Activated effector memory CD4-positive, alpha-beta T cell treated with anti-CD3 and anti-CD28 coated beads, Interleukin-2, amount 50 U/mL, for 16 hours (primary cell): ENCODE measurements around the gene TGIF1.
"Not testable (repeated sequence)": the region's sequence is repeated elsewhere in the genome, so short reads cannot be mapped to it uniquely, and the experiment has no call there.

ENCODE experiments used
- DNase-seq: peaks from one replicate; pipeline ENCODE4 v3.0.0-alpha.2; 2020

The TGIF1 gene

DNA sequence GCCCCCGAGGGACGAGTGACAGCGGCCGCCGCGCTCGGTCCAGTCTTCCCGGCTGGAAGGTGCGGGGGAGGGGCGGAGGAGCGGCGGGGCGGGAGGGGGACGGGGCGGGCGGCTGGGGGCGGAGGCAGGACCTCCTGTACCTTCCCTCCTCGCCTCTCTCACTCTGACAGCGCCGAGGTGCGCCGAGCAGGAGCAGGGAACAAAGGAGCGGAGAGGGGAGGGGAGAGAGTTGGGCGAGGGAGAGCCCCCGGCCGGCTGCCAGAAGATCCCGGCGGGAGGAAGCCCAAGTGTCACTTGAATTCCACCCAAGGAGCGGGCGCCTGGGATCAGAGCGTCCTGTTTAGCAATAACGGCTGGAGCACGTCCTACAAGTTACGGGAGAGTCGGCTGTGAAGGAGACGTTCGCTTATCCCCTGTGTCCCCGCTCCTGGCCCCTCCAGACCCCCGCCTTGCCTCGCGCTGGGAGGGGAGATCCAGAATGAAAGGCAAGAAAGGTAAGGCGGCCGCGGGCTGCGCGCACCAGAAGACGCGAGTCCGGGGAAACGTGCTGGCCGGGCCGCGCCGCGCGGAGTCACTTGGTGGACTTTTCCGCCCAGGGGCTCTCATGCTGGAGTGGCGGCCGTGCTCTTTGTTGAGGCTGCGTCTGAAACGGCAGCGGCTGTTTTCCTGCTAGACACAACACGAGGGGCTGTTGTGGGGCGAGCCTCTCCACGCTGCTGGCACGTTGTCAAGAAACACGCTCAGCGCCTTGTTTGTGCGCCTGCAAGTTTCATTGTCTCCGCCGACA is at the start of gene TGIF1:
Gene TGIF1 (plus strand): TSS at position 161 of the 787 bp plus-strand sequence. CDS start 318 bp downstream, at position 479.
- DNase-seq, result peak; percentile 89

- no peak for DNase-seq
These were observed 49.2 kb upstream of the TGIF1 start for GRCh38 chr18:3400567-3401296.

DNA sequence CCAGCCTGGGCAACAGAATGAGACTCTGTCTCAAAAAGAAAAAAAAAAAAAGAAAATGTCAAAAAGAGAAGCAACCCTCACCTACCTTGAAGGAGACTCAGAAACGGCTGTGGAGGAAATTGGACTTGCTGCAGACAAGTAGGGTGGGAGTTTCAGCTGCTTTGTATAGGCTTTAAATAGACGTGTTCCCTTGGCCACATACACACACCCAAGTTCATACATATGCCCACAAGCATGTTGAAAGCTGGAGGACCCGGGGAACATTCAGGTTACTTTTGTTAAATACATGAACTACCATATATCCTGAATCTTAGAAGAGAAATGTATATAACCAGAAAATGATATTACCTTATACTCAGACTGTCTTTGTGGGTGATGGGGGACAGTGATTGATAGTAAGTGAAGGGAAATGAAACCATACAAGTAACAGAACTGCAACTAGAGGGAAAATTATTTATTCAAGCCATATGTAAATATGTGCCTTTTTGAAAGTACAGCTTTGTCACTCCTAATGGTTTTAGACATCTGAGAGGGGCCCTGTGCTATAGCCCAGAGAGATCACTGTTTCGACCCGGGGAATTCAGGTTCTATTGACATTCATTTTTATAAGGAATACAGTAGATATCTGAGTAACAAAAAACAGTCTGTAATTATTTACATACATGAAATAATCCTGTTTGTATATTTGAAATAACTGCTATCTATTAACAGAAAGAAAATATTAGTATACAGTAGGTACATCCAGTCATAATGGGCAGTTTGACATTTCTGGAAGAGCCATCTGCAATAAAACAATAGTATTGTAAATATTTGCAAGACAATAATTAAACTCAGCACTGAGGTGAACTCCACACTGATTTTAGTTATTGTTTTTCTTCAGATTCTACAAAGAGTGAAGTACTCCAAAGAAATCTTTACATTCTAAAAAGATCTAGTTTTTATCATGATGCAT is 48.0 kb upstream of the TGIF1 start:
- no peak for DNase-seq

DNA sequence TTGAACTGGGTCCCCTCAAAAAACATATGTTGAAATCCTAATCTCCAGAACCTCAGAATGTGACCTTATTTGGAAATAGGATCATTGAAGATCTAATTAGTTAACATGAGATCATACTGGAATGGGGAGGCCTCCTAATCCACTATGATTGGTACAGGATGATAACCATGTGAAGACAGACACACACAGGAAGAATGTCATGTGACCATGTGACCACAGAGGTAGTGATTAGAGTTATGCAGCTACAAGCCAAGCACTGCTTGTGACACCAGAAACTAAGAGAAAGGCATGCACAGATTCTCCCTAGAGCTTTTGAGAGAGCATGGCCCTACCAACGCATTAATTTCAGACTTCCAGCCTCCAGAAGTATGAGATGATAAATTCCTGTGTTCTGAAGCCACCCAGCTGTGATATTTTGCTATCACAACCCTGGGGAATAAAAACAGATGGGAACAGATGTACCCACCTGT is 47.0 kb upstream of the TGIF1 start:
- DNase-seq, result no peak

DNA sequence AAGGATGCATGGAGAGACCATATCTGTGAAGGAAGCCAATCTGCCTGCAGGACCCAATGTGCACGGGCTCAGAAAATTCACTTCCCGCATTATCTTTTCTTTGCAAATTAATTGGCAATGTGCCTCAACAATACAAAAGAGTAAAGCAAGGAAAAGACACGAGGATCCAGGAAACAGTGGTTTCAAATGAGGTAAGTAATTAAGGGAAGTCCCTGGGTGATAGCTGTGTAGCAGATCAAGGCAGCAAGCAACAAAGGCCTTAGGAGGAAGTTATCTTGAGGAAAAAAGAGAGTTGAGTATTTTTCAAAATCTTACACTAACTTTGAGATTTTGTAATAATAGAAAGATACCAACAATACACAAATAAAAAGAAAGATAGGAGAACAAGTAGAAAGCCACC is 44.3 kb upstream of the TGIF1 start:
- no peak for DNase-seq

DNA sequence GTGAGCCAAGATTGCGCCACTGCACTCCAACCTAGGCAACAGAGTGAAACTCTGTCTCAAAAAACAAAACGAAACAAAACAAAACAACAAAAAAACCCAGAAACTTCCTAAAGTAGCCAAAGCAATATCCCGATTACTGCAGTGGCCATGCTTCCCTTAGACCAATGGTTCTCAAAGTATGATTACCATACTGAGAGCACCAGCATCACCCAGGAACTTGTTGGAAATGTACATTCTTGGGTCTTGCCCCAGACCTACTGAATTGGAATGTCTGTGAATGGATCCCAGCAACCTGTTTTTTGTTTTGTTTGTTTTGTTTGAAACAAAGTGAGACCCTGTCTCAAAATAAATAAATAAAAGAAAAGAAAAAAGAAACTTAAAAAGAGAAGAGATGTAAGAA is 41.9 kb upstream of the TGIF1 start:
- no peak for DNase-seq

GRCh38 chr18:3409811-3410210 is 40.2 kb upstream of the TGIF1 start:
- no peak for DNase-seq

DNA sequence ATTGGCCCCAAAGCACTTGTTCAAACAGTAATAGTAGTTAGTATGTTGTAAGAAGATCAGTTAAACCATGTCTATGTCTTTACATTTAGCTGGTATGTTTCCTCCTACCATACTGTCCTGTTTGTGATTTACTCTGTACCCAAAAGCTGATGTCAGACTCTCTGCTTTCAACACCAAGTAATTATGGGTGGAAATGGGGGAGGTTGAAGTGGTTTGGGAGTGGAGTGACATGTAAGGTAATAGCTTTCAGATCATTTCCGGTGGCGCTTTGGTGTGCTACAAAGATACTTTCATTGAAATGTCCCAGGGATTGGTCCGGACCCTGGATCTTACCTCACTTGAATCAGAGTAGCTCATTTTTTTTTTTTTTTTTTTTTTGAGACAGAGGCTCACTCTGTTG is 39.7 kb upstream of the TGIF1 start:
- DNase-seq, result no peak

GRCh38 chr18:3410876-3411275 is 39.1 kb upstream of the TGIF1 start:
- not testable (repeated sequence) for DNase-seq

- DNase-seq, result no peak
These were observed 38.6 kb upstream of the TGIF1 start for GRCh38 chr18:3411327-3411726.

GRCh38 chr18:3411854-3412268 is 38.1 kb upstream of the TGIF1 start:
- DNase-seq, result peak; percentile 70

DNA sequence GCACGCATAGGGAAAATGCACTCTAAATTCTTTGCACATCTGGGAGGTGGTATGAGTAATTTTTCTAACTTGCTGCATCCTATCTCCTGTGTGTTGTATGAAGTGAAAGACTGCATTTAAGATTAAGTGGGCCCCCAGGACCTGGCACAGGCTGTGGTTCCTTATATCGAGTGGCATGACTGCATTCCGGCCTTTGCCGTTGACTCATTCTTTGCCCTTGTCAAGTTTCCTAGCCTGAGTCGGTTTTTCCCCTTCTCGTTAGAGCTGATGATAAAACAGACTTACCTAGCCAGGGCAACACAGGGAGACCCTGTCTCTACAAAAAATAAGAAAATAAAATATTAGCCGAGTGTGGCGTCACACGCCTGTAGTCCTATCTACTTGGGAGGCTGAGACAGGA is 37.4 kb upstream of the TGIF1 start:
- DNase-seq, result peak; percentile 73

- DNase-seq, result no peak
These were observed 34.9 kb upstream of the TGIF1 start for GRCh38 chr18:3415110-3415509.

DNA sequence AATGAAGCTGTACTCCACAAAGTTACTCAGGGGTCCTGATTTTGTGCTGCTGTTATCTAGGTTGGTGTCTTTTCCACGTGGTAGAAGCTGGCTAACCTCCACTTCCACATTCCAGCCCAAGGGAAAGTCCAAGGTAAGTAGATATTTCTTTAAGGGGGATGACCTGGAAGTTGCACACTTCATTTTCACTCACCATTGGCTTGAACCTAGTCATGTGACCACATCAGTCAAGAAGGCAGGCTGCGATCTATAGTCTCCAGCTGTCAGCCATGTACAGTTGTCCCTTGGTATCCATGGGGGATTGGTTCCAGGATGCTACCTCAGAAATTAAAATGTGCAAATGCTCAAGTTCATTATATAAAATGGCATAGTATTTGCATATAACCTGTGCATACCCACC is 31.9 kb upstream of the TGIF1 start:
- DNase-seq, result no peak

GRCh38 chr18:3420919-3421279 is 29.1 kb upstream of the TGIF1 start:
- DNase-seq, result no peak

DNA sequence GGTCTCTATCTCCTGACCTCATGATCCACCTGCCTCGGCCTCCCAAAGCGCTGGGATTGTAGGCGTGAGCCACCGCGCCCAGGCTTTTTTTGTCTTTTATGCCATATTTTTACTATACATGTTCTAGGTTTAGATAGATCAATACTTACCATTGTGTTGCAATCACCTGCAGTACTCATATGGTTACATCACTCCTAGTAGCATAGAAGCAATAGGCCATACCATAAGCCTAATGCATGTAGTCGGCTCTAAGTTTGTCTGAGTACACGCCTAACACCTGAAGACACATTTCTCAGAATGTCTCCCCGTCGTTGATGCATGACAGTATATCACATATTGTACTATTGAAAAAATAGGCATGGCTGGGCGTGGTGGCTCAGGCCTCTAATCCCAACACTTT is 27.1 kb upstream of the TGIF1 start:
- no peak for DNase-seq

- DNase-seq, result no peak
These were observed 25.6 kb upstream of the TGIF1 start for GRCh38 chr18:3424280-3424890.

GRCh38 chr18:3425030-3425429 is 24.9 kb upstream of the TGIF1 start:
- DNase-seq, result no peak

DNA sequence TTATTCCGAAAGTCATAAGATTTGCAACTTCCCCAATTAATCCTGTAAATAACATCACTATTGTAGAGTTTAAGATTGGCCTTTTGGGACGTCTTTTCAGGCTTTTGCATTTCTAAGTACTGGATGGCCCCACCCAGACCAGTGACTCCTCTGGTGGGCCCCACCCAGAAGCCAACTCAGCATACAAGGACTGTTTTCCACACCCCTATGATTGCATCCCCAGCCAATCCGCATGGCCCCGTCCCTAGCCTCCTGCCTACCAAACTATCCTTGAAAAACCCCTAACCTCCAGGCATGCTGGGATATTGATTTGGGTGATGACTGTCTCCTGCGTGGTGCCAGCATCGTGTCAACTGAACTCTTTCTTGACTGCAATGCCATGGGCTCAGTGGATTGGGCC is 24.5 kb upstream of the TGIF1 start:
- no peak for DNase-seq

- no peak for DNase-seq
These were observed 23.9 kb upstream of the TGIF1 start for GRCh38 chr18:3426074-3426473.

DNA sequence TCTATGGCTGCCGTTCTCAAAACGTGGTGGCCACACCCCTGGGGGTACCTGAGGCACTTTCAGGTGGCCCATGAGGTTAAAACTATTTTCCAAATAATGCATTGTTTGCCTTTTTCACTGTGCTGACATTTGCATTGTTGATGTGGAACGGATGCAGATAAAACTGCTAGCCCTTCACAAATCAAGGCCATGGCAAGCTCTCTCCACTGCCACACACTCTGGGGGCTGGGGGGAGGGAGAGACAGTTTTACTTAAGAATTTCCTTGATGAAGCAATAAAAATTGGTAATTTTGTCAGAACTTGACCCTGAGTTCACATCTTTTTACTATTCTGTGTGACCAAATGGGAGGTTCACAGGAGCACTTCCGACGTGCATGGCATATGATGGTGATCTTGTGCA is 22.0 kb upstream of the TGIF1 start:
- DNase-seq, result no peak

DNA sequence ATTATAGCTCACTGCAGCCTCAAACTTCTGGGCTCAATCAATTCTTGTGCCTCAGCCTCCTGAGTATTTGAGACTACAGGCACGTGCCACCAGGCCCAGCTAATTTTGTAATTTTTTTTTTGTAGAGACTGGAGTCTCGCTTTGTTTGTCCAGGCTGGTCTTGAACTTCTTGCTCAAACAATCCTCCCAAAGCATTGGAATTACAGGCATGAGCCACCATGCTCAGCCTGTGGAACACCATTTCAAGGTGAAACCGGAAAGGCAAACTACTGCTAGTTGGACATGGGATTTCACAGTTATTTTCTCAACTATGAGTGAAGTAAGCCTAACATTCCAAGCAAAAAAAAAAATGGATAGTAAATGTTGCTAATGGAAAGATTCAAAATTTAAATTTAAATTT is 20.9 kb upstream of the TGIF1 start:
- DNase-seq, result no peak

- DNase-seq, result no peak
These were observed 15.3 kb upstream of the TGIF1 start for GRCh38 chr18:3434685-3435084.
